Neural progenitor cell (in vitro differentiated cells): Measurements from ENCODE around the gene KIF26B. TPM values are rescaled to one million over a fixed set of nuclear protein-coding genes. Genes with fewer than 3 reads are reported as not detected.

Experiments
- DNase-seq: peaks from one replicate; pipeline ENCODE4 v3.0.0-alpha.2; 2016; ENCODE audit warnings: low spot score
- H2AFZ ChIP-seq: fragments of 200-600 bp; sonication (generic); replicated peaks from 2 replicates; pipeline ENCODE4 v1.6.1; 2016; ENCODE audit warnings: antibody characterized with exemption
- H3F3A ChIP-seq: fragments of 200-600 bp; sonication (generic); 2 replicates; pipeline ENCODE4 v1.6.1; 2016; ENCODE audit warnings: antibody characterized with exemption, low read depth
- H3K27ac ChIP-seq: fragments of 200-600 bp; sonication (generic); 2 replicates; pipeline ENCODE4 v1.5.1; 2016; ENCODE audit warnings: mild to moderate bottlenecking
- H3K27me3 ChIP-seq: fragments of 200-600 bp; sonication (generic); 2 replicates; pipeline ENCODE4 v1.6.1; 2016; ENCODE audit warnings: mild to moderate bottlenecking, moderate library complexity
- H3K36me3 ChIP-seq: fragments of 200-600 bp; sonication (generic); 2 replicates; pipeline ENCODE4 v1.5.1; 2016
- H3K4me1 ChIP-seq: fragments of 200-600 bp; sonication (generic); 2 replicates; pipeline ENCODE4 v1.6.1; 2016; ENCODE audit warnings: mixed run types
- H3K4me2 ChIP-seq: fragments of 200-600 bp; sonication (generic); 2 replicates; pipeline ENCODE4 v1.6.1; 2016
- H3K4me3 ChIP-seq: fragments of 200-600 bp; sonication (generic); 2 replicates; pipeline ENCODE4 v1.5.1; 2016
- H3K79me2 ChIP-seq: fragments of 200-600 bp; sonication (generic); 2 replicates; pipeline ENCODE4 v1.6.1; 2016; ENCODE audit warnings: low read depth
- H3K9ac ChIP-seq: fragments of 200-600 bp; sonication (generic); 2 replicates; pipeline ENCODE4 v1.6.1; 2016
- H3K9me3 ChIP-seq: fragments of 200-600 bp; sonication (generic); 2 replicates; pipeline ENCODE4 v1.5.1; 2016; ENCODE audit warnings: low read depth
- H4K20me1 ChIP-seq: fragments of 200-600 bp; sonication (generic); 2 replicates; pipeline ENCODE4 v1.6.1; 2016; ENCODE audit warnings: low read depth
- H3K27ac Mint-ChIP-seq: 3 replicates; pipeline ENCODE4 v1.8.0; 2021; ENCODE audit warnings: mixed read lengths
- H3K27me3 Mint-ChIP-seq: 2 replicates; pipeline ENCODE4 v1.8.0; 2022; ENCODE audit warnings: low read depth, mild to moderate bottlenecking, inconsistent platforms, moderate library complexity, mixed read lengths; ENCODE audit not compliant: insufficient read depth
- H3K36me3 Mint-ChIP-seq: 3 replicates; pipeline ENCODE4 v1.8.0; 2021; ENCODE audit warnings: mixed read lengths
- H3K4me1 Mint-ChIP-seq: 3 replicates; pipeline ENCODE4 v1.8.0; 2021; ENCODE audit warnings: mixed read lengths
- H3K4me3 Mint-ChIP-seq: 3 replicates; pipeline ENCODE4 v1.8.0; 2021; ENCODE audit warnings: mild to moderate bottlenecking, moderate library complexity, mixed read lengths
- H3K9me3 Mint-ChIP-seq: 3 replicates; pipeline ENCODE4 v1.8.0; 2020; ENCODE audit warnings: mixed read lengths
- CTCF ChIP-seq: fragments of 200-600 bp; sonication (generic); IDR thresholded peaks from 2 replicates; pipeline ENCODE4 v1.5.1; 2017; ENCODE audit warnings: antibody characterized with exemption, mild to moderate bottlenecking
- EZH2 ChIP-seq: fragments of 200-600 bp; sonication (generic); IDR thresholded peaks from 2 replicates; pipeline ENCODE4 v1.6.1; 2017; ENCODE audit warnings: antibody characterized with exemption, mild to moderate bottlenecking, moderate library complexity
- EZH2phosphoT487 ChIP-seq: fragments of 200-600 bp; sonication (generic); IDR thresholded peaks from 2 replicates; pipeline ENCODE4 v1.6.1; 2017; ENCODE audit warnings: antibody characterized with exemption
- total RNA-seq: library from RNA; depleted of rRNA; stranded (reverse); fragments of >200 nt; gene quantifications from 2 replicates; pipeline ENCODE4 v1.2.3, GENCODE V29; 2015; ENCODE audit warnings: low replicate concordance

The KIF26B gene
- total RNA-seq, 1 donor from 2014 or later, result 0.47 TPM

DNA sequence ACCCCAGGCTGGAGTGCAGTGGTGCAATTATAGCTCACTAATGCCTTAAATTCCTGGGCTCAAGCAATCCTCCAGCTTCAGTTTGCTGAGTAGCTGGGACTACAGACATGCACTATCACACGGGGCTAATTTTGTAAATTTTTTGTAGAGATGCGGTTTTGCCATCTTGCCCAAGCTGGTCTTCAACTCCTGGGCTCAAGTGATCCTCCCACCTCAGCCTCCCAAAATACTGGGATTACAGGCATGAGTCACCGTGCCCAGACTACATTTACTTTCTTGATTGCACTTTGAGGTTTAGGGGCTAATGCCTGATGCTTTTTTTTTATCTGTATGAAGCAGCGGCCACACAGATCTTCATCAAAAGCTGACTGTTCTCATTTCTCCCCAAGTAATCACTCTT is 124.6 kb downstream of the KIF26B start:
- Histone ChIP-seq H3K9ac (no peak overlapping the region), H2AFZ (peak overlapping the region; percentile 13), H3K4me3 (no peak overlapping the region), H3K36me3 (no peaks in the 10 kb centered on the region), H3K27me3 (no peaks in the 10 kb centered on the region), H3K9me3 (no peaks in the 10 kb centered on the region), H3K4me1 (peaks cover 5% of the 10 kb centered on the region), H4K20me1 (no peaks in the 10 kb centered on the region), H3K4me2 (no peak overlapping the region), H3K79me2 (no peaks in the 10 kb centered on the region), H3F3A (no peaks in the 10 kb centered on the region), H3K27ac (no peak overlapping the region)
- TF ChIP-seq EZH2phosphoT487, result no peak
- Mint-ChIP-seq H3K36me3 (peaks cover 5% of the 10 kb centered on the region), H3K4me1 (peaks cover 8% of the 10 kb centered on the region), H3K27me3 (no peaks in the 10 kb centered on the region), H3K4me3 (no peak overlapping the region), H3K27ac (no peak overlapping the region), H3K9me3 (peaks cover 8% of the 10 kb centered on the region)
- DNase-seq, result no peak

DNA sequence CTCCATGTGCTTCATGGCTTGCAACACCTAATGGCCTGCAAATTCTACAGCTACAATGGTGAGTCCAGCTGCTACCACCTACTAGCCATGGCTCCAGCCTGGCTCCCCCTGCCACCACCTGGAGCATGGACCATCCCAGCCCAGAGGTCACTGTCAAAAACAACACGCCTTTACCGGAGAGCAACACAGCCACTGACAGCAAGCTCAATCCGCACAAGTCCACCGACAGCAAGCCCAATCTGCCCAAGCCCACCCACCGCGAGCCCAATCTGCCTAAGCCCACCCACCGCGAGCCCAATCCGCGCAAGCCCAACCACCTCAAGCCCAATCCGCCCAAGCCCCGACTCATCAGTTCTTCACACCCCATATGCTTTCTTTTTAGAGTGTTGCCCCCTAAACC is 128.2 kb downstream of the KIF26B start:
- H3F3A ChIP-seq, result no peaks in the 10 kb centered on the region
- peak overlapping the region; percentile 58 for H3K27ac Mint-ChIP-seq
- no peak overlapping the region for H2AFZ ChIP-seq
- peaks cover 4% of the 10 kb centered on the region for H3K4me1 Mint-ChIP-seq
- no peak for DNase-seq
- no peaks in the 10 kb centered on the region for H3K27me3 Mint-ChIP-seq
- H3K27me3 ChIP-seq, result no peaks in the 10 kb centered on the region
- H3K4me2 ChIP-seq, result no peak overlapping the region
- no peak overlapping the region for H3K4me3 ChIP-seq
- H3K36me3 Mint-ChIP-seq, result peaks cover 8% of the 10 kb centered on the region
- no peaks in the 10 kb centered on the region for H4K20me1 ChIP-seq
- H3K4me1 ChIP-seq, result peaks cover 5% of the 10 kb centered on the region
- no peak overlapping the region for H3K9ac ChIP-seq
- no peaks in the 10 kb centered on the region for H3K36me3 ChIP-seq
- H3K9me3 ChIP-seq, result no peaks in the 10 kb centered on the region
- no peak for TF ChIP-seq CTCF
- H3K79me2 ChIP-seq, result no peaks in the 10 kb centered on the region
- H3K27ac ChIP-seq, result no peak overlapping the region
- H3K9me3 Mint-ChIP-seq, result peaks cover 8% of the 10 kb centered on the region
- no peak overlapping the region for H3K4me3 Mint-ChIP-seq

DNA sequence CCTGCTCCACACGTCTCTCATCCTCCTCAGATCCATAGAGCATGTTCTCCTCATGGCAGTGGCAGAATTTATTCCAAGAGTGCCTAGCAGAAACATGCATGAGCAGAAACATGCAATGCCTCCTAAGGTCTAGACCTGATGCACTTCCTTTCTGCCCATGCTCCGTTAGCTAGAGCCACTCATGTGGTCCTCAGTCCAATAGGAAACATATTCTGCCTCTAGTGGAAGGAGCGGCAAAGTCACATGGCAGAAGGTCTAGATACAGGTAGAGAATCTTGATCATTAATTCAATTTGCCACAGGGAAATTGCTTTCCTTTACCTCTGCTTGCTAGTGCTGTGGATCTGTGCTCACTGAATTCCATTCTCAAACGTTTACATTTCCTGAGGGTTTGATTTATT is 130.4 kb downstream of the KIF26B start:
- peaks cover 8% of the 10 kb centered on the region for H3K9me3 Mint-ChIP-seq
- H3K27ac Mint-ChIP-seq, result no peak overlapping the region
- Histone ChIP-seq H3K4me3 (no peak overlapping the region), H3K9ac (no peak overlapping the region), H3K4me2 (no peak overlapping the region), H4K20me1 (no peaks in the 10 kb centered on the region), H3F3A (no peaks in the 10 kb centered on the region), H3K27ac (no peak overlapping the region), H3K9me3 (no peaks in the 10 kb centered on the region), H3K27me3 (no peaks in the 10 kb centered on the region), H3K4me1 (no peaks in the 10 kb centered on the region), H2AFZ (no peak overlapping the region), H3K36me3 (no peaks in the 10 kb centered on the region), H3K79me2 (no peaks in the 10 kb centered on the region)
- no peak overlapping the region for H3K4me3 Mint-ChIP-seq
- no peak for TF ChIP-seq CTCF
- no peak for TF ChIP-seq EZH2
- TF ChIP-seq EZH2phosphoT487, result no peak
- no peaks in the 10 kb centered on the region for H3K27me3 Mint-ChIP-seq
- H3K36me3 Mint-ChIP-seq, result peaks cover 8% of the 10 kb centered on the region
- DNase-seq, result no peak
- no peaks in the 10 kb centered on the region for H3K4me1 Mint-ChIP-seq

- no peaks in the 10 kb centered on the region for H3K4me1 ChIP-seq
- H3K4me2 ChIP-seq, result no peak overlapping the region
- no peaks in the 10 kb centered on the region for H3K79me2 ChIP-seq
- TF ChIP-seq EZH2, result no peak
- no peak for TF ChIP-seq EZH2phosphoT487
- no peak for TF ChIP-seq CTCF
- H2AFZ ChIP-seq, result no peak overlapping the region
- H3K27me3 ChIP-seq, result no peaks in the 10 kb centered on the region
- H3K36me3 ChIP-seq, result no peaks in the 10 kb centered on the region
- H3K9me3 ChIP-seq, result no peaks in the 10 kb centered on the region
- H3K4me1 Mint-ChIP-seq, result peaks cover 17% of the 10 kb centered on the region
- H3K4me3 Mint-ChIP-seq, result no peak overlapping the region
- H3K36me3 Mint-ChIP-seq, result peaks cover 2% of the 10 kb centered on the region
- no peaks in the 10 kb centered on the region for H3K27me3 Mint-ChIP-seq
- no peak overlapping the region for H3K27ac ChIP-seq
- H3K27ac Mint-ChIP-seq, result no peak overlapping the region
- H4K20me1 ChIP-seq, result no peaks in the 10 kb centered on the region
- no peaks in the 10 kb centered on the region for H3K9me3 Mint-ChIP-seq
- no peaks in the 10 kb centered on the region for H3F3A ChIP-seq
- no peak for DNase-seq
- H3K4me3 ChIP-seq, result no peak overlapping the region
- H3K9ac ChIP-seq, result no peak overlapping the region
Measured at GRCh38 chr1:245288796-245289195, 134.0 kb downstream of the KIF26B start.
